Stimulated activated CD8-positive, alpha-beta memory T cell treated with anti-CD3 and anti-CD28 coated beads, Interleukin-15, amount 100 ng/mL, for 24 hours (primary cell): Measurements from ENCODE around the gene C15orf62.

Experiments
- DNase-seq: peaks from one replicate; pipeline ENCODE4 v3.0.0-alpha.2; 2020; ENCODE audit warnings: low read depth

Gene C15orf62

GRCh38 chr15:40782609-40783227, 12.9 kb downstream of the C15orf62 start:
- peak; percentile 52 for DNase-seq

- DNase-seq: no peak
Measured at GRCh38 chr15:40785164-40785563, 15.4 kb downstream of the C15orf62 start.

DNA sequence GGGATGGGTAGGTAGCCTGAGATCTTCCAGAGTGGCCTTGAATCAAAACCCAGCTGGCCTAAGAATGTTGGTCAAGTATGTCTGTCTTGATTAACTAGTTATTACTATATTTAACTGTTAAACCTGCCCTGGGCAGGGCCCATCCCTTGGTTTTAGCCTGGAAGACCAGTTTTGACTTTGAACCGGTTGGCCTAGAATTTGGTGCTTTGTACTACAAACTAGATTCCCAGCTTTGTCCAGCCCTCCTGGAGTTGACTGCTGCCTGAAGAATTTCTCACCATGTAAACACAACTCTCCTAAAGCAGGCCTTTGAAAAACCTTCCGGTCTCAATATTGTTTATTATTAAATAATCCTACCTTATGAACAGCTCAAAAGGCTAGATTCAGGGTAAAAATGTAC, 16.0 kb downstream of the C15orf62 start:
- no peak for DNase-seq

GRCh38 chr15:40787344-40787841, 17.6 kb downstream of the C15orf62 start:
- no peak for DNase-seq

- no peak for DNase-seq
Measured at GRCh38 chr15:40787991-40788390, 18.2 kb downstream of the C15orf62 start.

DNA sequence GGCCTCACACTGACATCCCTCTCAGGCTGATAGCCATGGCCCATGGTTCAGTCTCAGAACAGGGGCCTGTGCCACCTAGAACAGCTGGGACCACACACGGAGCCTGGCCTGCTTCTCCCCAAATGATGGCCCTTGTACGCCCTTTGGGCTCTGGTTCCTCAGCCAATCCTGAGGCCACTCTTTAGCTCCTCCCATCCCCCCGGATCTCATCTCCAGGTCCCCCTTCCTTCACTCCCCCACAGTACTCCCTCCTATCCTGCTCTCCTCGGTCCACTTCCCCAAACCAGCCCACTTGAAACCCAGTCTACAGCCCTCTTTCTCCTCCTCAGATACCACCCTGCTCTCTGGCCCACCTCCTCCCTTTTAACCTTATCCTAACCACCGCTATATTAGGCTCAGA, 19.3 kb downstream of the C15orf62 start:
- DNase-seq: no peak

- no peak for DNase-seq
Measured at GRCh38 chr15:40789999-40790398, 20.2 kb downstream of the C15orf62 start.

- DNase-seq: no peak
Measured at GRCh38 chr15:40790718-40791117, 20.9 kb downstream of the C15orf62 start.

DNA sequence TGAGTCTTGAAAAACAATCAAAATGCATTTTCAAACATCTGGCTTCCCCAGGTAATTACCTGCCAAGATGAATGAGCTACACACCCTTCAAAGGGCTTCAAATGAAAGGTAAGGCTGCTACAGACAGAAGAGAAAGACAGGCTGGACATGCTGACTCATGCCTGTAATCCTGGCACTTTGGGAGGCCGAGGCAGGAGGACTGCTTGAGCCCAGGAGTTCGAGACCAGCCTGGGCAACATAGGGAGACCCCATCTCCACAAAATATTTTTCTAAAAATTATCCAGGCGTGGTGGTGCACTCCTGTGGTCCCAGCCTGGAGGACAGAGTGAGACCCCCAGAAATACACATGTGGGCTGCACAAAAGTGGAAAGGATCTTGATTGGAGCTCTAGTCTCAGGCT, 22.6 kb downstream of the C15orf62 start:
- no peak for DNase-seq

DNA sequence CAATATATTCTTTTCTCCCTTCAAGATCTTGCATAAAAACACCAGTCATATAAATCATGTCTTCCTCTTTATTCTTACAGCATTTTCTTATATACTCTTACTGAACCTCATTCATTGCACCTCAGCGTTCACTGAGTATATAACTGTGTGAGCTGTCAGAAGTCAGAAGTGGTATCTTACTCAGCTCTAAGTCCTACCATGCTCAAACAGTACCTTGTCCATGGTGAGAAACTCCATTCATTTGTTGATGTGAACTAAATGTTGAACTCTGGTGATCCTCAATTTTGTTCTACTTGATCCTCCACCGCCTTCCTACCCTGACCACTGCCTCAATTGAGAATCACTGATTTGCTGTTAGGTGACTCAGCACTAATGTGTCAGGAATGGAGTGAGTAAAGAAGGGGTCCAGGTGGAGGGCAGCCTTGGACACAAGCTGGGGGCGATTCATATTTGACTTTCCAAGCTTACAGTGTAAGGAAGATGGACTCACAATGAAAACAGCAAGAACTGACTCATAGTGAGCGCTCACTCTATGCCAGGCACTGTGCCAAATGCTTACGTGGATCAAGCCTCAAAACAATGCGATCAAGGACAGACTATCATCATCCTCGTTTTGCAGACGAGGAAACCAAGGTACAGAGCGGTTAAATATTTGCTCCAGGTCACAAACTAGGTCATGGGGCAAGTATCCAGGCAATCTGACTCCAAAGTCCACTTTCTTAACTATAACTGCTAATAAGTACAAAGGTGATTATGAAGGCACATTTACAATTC, 23.6 kb downstream of the C15orf62 start:
- no peak for DNase-seq

GRCh38 chr15:40796041-40796440, 26.3 kb downstream of the C15orf62 start:
- no peak for DNase-seq

DNA sequence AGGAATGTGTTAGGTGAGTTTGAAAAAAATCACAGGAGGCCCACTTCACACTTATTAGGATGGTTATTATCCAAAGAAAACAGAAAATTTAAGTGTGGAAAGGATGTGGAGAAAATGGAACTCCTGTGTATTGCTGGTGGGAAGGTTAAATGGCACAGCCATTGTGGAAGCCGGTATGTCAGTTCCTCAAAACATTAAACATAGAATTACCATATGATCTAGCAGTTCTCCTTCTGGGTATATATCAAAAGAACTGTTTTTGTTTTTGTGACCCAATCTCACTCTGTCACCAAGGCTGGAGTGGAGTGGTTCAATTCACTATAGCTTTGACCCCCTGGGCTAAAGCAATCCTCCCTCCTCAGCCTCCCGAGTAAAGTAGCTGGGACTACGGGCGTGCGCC, 26.7 kb downstream of the C15orf62 start:
- no peak for DNase-seq

DNA sequence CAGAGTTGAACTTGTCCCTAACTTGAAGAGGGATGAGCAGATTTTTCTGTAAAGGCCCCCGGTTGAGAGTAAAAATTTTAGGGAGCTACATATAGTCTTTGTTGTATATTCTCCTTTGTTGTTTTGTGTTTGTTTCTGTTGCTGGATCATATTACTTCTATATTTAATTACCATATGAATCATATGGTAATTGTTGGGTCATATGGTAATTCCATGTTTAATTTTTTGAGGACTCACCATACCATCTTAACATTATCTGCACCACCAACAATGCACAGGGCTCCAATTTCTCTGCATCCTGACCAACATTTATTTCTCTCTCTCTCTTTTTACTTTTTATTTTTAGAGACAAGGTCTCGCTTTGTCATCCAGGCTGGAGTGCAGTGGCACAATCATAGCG, 29.7 kb downstream of the C15orf62 start:
- DNase-seq: no peak

- DNase-seq: no peak
Measured at GRCh38 chr15:40803076-40803475, 33.3 kb downstream of the C15orf62 start.

GRCh38 chr15:40803688-40804087, 33.9 kb downstream of the C15orf62 start:
- no peak for DNase-seq

DNA sequence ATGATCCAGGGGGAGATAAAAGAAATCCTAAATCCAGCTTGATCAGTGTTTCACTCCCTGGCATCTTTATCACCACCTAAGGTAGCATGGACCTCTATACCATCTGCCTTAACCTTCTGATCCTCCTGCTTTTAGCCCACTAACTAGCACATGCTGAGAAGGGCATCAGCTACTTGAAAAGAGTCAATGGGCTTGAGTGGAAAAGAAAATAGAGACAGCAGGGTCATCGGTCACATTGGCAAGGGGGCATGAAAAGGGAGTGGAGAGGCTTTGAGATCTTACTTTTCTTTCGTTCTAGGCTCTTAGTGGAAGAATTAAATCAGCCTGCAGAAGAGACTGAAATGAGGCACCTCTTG, 36.9 kb downstream of the C15orf62 start:
- no peak for DNase-seq

DNA sequence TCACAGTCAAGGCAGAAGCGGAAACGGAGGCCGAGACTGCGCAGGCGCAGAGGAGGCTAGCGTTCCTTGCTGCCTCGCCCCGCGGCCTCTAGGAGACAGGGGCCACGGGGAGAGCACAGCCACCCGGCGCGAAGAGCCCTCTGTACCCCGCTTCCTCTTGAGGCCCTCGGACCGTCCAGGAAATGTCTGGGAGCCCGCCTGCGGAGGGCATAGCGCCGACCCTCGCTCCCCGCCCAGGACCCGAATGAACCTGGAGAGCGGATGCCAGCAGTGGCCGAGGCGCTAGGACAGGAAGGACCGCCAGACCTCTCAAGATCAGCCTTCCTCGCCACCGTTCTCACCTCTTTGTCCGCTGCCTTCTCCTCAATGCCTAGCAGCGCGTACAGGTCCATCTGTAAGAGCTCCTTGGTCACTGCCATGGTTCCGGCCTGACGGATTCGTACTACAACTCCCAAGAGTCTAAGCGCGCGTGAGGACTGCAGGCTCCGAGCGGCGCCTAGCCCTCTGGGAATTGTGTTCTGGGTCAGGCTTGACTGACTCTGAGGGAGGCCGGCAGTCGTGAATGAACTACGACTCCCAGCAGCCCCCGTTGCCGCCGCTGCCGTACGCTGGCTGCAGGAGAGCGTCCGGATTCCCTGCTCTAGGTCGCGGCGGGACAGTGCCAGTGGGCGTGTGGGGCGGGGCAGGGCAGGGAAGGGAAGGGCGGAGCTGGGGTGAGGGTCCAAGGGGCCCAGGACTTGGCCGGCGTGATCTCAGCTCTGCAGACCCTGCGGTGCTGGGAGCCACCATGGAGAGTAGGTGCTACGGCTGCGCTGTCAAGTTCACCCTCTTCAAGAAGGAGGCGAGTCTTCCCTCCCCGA, 37.5 kb downstream of the C15orf62 start, which contains the start of the genes DNAJC17 and ZFYVE19:
TSS of gene DNAJC17 (minus strand) at position 446 of the 860 bp plus-strand sequence. CDS start at position 419, 27 bp downstream.
TSS of gene ZFYVE19 (plus strand) at position 62 of the 860 bp plus-strand sequence. CDS start at position 563, 501 bp downstream.
- DNase-seq: peak; percentile 94

GRCh38 chr15:40807888-40808461, 38.2 kb downstream of the C15orf62 start:
- DNase-seq: no peak

GRCh38 chr15:40808861-40809450, 39.2 kb downstream of the C15orf62 start:
- DNase-seq: no peak

- DNase-seq: no peak
Measured at GRCh38 chr15:40812721-40813425, 43.1 kb downstream of the C15orf62 start.
